Upper lobe of right lung (tissue), 1 donor: ENCODE results near the gene SENP5. TPM values are rescaled to one million over a fixed set of nuclear protein-coding genes. Genes with fewer than 3 reads are reported as not detected.
"Not testable (repeated sequence)": the region's sequence is repeated elsewhere in the genome, so short reads cannot be mapped to it uniquely, and the experiment has no call there.

ENCODE experiments used
- ATAC-seq: fragments of 200-7000 bp; cut with Tn5 transposase; one replicate; pipeline ENCODE4 v1.9.1; 2020; ENCODE audit warnings: mild to moderate bottlenecking, moderate library complexity
- DNase-seq: peaks from one replicate; pipeline ENCODE4 v3.0.0-alpha.2; 2020
- H3K27ac ChIP-seq: fragments of 200-600 bp; one replicate; pipeline ENCODE4 v1.8.0; 2022
- H3K27me3 ChIP-seq: fragments of 200-600 bp; one replicate; pipeline ENCODE4 v1.8.0; 2022; ENCODE audit warnings: mild to moderate bottlenecking
- H3K36me3 ChIP-seq: fragments of 200-600 bp; one replicate; pipeline ENCODE4 v1.8.0; 2022
- H3K4me1 ChIP-seq: fragments of 200-600 bp; one replicate; pipeline ENCODE4 v1.8.0; 2022
- H3K4me3 ChIP-seq: fragments of 200-600 bp; one replicate; pipeline ENCODE4 v1.8.0; 2022; ENCODE audit warnings: mild to moderate bottlenecking
- H3K9me3 ChIP-seq: fragments of 200-600 bp; one replicate; pipeline ENCODE4 v1.8.0; 2022
- intact Hi-C: fragments of 100-400 bp; cut with DNase I; formaldehyde crosslinking; loops from one replicate; pipeline ENCODE4 v1.11.0; 2022
- total RNA-seq: library from RNA; stranded (reverse); fragmentation: NEBNext Ultra II Directional; extraction: Animal tissue kit (Norgen Biotek cat#: 25700); gene quantifications from one replicate; pipeline ENCODE4 v1.2.1, GENCODE V29; 2021
- TF ChIP-seq, protein P1 (sequence below): fragments of 200-600 bp; IDR thresholded peaks from one replicate; pipeline ENCODE4 v1.8.0; 2022; ENCODE audit warnings: antibody characterized with exemption
- donor health status: DM: no; HTN: yes; CAD: no; lungs with severe emphysema.

The SENP5 gene
- total RNA-seq, 1 donor from 2014 or later = 27.7 TPM

DNA sequence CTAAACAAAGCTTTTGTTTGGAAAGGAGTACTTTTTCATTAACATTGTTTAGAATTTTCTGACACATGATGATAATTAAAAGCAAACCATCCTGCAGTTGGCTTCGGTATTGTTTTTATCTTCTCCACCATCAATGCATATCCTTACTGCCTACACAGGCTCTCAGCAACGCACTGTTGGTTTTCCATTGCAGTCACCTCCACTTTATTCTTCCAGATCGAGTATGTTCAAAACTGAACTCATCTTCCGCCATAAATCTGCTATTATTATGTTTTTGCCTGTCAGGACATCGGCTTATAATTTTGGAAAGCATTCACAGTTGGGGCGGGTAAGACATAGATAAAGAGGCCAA, 589 bp upstream of the SENP5 start:
- Histone ChIP-seq H3K4me1 (peaks cover 22% of the 10 kb centered on the region), H3K27ac (peak overlapping the region; percentile 96), H3K4me3 (peak overlapping the region; percentile 96), H3K27me3 (no peaks in the 10 kb centered on the region), H3K36me3 (peaks cover 12% of the 10 kb centered on the region), H3K9me3 (no peaks in the 10 kb centered on the region)
- ATAC-seq (no peak), DNase-seq (no peak)
- TF ChIP-seq, protein P1, sequence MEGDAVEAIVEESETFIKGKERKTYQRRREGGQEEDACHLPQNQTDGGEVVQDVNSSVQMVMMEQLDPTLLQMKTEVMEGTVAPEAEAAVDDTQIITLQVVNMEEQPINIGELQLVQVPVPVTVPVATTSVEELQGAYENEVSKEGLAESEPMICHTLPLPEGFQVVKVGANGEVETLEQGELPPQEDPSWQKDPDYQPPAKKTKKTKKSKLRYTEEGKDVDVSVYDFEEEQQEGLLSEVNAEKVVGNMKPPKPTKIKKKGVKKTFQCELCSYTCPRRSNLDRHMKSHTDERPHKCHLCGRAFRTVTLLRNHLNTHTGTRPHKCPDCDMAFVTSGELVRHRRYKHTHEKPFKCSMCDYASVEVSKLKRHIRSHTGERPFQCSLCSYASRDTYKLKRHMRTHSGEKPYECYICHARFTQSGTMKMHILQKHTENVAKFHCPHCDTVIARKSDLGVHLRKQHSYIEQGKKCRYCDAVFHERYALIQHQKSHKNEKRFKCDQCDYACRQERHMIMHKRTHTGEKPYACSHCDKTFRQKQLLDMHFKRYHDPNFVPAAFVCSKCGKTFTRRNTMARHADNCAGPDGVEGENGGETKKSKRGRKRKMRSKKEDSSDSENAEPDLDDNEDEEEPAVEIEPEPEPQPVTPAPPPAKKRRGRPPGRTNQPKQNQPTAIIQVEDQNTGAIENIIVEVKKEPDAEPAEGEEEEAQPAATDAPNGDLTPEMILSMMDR = no peak
- intact Hi-C loops = no loop called here

- H3K27me3 ChIP-seq = no peaks in the 10 kb centered on the region
- ATAC-seq = peak; percentile 30
- no peak for DNase-seq
- intact Hi-C loops = no loop called here
- peak overlapping the region; percentile 96 for H3K27ac ChIP-seq
- H3K36me3 ChIP-seq = peaks cover 12% of the 10 kb centered on the region
- no peaks in the 10 kb centered on the region for H3K9me3 ChIP-seq
- H3K4me1 ChIP-seq = peaks cover 28% of the 10 kb centered on the region
- peak overlapping the region; percentile 96 for H3K4me3 ChIP-seq
- TF ChIP-seq, protein P1 = no peak
Measured at GRCh38 chr3:196868297-196868661, 559 bp downstream of the SENP5 start.

DNA sequence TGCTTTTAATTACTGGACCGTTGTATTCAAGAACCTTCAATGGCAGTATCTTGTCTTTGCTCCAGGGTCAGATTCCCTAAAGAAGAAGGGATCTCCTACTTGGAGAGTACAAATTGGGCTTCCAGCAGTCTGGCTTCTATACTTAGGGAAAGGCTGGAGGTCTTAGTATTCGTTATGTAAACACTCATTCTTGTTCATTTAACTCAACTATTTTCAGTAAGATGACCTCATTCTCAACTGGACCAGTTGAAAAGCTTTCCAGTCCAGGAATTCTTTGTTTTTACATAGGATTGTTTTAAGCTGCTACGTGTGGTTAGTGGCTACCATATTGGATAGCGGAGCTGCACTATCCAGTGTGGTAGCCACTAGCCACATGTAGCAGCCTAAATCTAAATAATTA, 4.6 kb downstream of the SENP5 start:
- TF ChIP-seq, protein P1 = no peak
- peaks cover 12% of the 10 kb centered on the region for H3K36me3 ChIP-seq
- no peak overlapping the region for H3K27ac ChIP-seq
- H3K9me3 ChIP-seq = no peaks in the 10 kb centered on the region
- ATAC-seq (no peak), DNase-seq (no peak)
- peaks cover 22% of the 10 kb centered on the region for H3K4me1 ChIP-seq
- intact Hi-C loops = no loop called here
- no peak overlapping the region for H3K4me3 ChIP-seq
- no peaks in the 10 kb centered on the region for H3K27me3 ChIP-seq

DNA sequence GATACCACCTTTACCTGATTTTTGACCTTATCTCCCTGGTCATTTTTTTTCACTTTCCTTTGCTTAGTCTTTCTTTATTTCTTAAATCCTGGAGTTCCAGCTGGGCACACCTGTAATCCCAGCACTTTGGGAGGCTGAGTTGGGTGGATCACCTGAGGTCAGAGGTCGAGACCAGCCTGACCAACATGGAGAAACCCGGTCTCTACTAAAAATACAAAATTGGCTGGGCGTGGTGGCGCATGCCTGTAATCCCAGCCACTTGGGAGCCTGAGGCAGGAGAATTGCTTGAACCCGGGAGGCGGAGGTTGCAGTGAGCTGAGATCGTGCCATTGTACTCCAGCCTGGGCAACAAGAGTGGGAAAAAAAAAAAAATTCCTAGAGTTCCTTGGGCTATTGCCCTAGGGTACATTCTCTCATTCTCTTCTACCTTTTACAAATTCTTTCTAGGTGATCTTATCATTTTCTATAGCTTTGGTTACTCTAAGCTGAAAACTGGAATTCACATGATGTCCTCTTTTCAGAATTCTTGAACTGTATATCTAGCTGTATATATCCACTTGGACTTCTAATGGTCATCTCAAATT, 6.9 kb downstream of the SENP5 start:
- H3K4me3 ChIP-seq, H3K27me3 ChIP-seq, intact Hi-C loops, H3K27ac ChIP-seq, DNase-seq, H3K9me3 ChIP-seq, ATAC-seq: not testable (repeated sequence)
- Histone ChIP-seq H3K36me3 (peaks cover 12% of the 10 kb centered on the region), H3K4me1 (peaks cover 18% of the 10 kb centered on the region)

GRCh38 chr3:196875258-196875657, 7.5 kb downstream of the SENP5 start:
- intact Hi-C loops = no loop called here
- DNase-seq (no peak), ATAC-seq (no peak)
- H3K36me3 ChIP-seq = peaks cover 11% of the 10 kb centered on the region
- peaks cover 13% of the 10 kb centered on the region for H3K4me1 ChIP-seq
- H3K4me3 ChIP-seq = no peak overlapping the region
- no peak overlapping the region for H3K27ac ChIP-seq
- TF ChIP-seq, protein P1 = no peak
- H3K27me3 ChIP-seq = no peaks in the 10 kb centered on the region
- H3K9me3 ChIP-seq = no peaks in the 10 kb centered on the region

GRCh38 chr3:196883361-196883760, 15.6 kb downstream of the SENP5 start:
- no peak overlapping the region for H3K4me3 ChIP-seq
- DNase-seq = no peak
- peaks cover 7% of the 10 kb centered on the region for H3K4me1 ChIP-seq
- no peak for ATAC-seq
- H3K9me3 ChIP-seq = no peaks in the 10 kb centered on the region
- no peaks in the 10 kb centered on the region for H3K27me3 ChIP-seq
- TF ChIP-seq, protein P1 = no peak
- H3K36me3 ChIP-seq = peaks cover 32% of the 10 kb centered on the region
- H3K27ac ChIP-seq = no peak overlapping the region
- intact Hi-C loops = no loop called here
